ENCODE measurements around the gene GRM4. TPM values are rescaled to one million over a fixed set of nuclear protein-coding genes. Genes with fewer than 3 reads are reported as not detected.

GRM4 gene
- total and polyA plus RNA-seq, 9 donors = under 0.01 to 0.37 (median 0.08) TPM; not detected in 2

DNA sequence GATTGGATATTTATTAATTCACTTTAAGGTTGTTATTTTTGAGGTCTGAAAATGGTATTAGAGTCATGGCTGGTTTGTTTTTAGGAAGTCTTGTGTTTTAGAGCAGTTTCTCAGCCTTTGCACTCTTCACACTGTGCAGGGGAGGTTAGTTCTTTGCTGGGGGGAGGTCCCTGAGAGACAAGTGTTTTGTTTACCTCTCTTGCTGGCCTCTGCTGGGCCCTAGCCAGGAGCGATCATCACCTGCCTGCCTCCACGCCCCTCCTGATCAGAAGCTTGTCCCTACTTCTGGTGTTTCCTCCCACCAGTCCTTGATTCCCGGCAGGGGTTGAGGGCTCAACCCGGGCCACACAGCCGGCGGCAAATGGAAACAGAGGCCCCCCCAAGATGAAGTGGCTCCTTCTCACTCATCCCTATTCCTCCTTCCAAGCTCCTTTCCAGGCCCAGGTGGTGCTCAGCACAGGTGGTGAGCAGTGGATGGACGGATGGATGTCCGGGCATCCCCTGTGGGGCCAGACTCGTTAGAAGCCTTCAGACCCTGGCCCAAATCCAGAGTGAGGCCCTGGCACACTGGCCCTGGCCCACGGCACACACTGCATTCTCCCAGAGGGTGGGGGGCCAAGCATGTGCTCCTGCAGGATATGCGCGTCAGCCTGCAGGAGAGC lies 51.3 kb downstream of the GRM4 start:
- no peak for DNase-seq
- Histone ChIP-seq H3K4me1 (ENCODE audit: insufficient read depth) (no peaks in the 10 kb centered on the region), H3K36me3 (no peaks in the 10 kb centered on the region), H3K4me3 (no peak overlapping the region), H3K27ac (no peak overlapping the region), H3K9me3 (peaks cover 0 to 4% of the 10 kb centered on the region in 2 donors), H3K27me3 (no peaks in the 10 kb centered on the region)
- no peak for TF ChIP-seq EP300 (IDR thresholded peaks at IDR 0.05)
- TF ChIP-seq POLR2A (IDR thresholded peaks at IDR 0.05) = no peak
- TF ChIP-seq, protein P1, sequence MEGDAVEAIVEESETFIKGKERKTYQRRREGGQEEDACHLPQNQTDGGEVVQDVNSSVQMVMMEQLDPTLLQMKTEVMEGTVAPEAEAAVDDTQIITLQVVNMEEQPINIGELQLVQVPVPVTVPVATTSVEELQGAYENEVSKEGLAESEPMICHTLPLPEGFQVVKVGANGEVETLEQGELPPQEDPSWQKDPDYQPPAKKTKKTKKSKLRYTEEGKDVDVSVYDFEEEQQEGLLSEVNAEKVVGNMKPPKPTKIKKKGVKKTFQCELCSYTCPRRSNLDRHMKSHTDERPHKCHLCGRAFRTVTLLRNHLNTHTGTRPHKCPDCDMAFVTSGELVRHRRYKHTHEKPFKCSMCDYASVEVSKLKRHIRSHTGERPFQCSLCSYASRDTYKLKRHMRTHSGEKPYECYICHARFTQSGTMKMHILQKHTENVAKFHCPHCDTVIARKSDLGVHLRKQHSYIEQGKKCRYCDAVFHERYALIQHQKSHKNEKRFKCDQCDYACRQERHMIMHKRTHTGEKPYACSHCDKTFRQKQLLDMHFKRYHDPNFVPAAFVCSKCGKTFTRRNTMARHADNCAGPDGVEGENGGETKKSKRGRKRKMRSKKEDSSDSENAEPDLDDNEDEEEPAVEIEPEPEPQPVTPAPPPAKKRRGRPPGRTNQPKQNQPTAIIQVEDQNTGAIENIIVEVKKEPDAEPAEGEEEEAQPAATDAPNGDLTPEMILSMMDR (IDR thresholded peaks at IDR 0.05) = no peak
- WGBS, 3 donors = 13 to 20% (median 14%) methylated on average over 12 of the region's 12 CpGs
- intact Hi-C loops (cut with DNase I) = no loop called here

DNA sequence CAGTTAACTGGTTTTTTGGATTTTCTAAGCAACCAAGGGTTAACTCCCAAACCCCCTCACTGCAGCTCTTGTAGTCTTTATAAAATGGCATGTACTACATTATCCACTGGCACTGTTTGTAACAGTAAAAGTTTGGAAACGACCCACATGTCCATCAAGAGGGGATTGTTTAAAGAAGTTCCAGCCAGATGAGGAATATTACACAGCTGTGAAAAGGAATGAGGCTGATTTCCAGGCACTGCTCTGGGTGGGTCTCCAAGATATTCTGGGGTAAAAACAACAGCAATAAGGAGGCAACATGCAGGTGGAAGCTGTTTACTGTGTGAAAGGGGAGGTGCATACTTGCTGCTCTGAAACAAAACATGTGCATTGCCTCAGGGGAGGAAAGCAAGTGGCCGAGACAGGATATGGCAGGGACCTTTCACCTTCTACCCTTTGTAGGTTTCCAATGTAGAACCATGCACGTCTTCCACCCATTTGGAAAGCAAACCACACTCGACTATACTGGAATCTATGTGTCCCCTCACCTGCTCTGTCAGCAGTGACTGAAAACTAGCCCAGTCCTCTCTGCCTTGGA lies 51.9 kb downstream of the GRM4 start:
- TF ChIP-seq EP300 (IDR thresholded peaks at IDR 0.05) = no peak
- TF ChIP-seq, protein P1 (IDR thresholded peaks at IDR 0.05) = no peak
- TF ChIP-seq POLR2A (IDR thresholded peaks at IDR 0.05) = no peak
- H3K27ac ChIP-seq = no peak overlapping the region
- no peak for DNase-seq
- no peak overlapping the region for H3K4me3 ChIP-seq
- 27 to 42% (median 31%) methylated on average over 4 of the region's 4 CpGs for WGBS, 3 donors
- intact Hi-C loops (cut with DNase I) = no loop called here
- no peaks in the 10 kb centered on the region for H3K27me3 ChIP-seq
- H3K9me3 ChIP-seq = peaks cover 0 to 4% of the 10 kb centered on the region in 2 donors
- no peaks in the 10 kb centered on the region for H3K4me1 ChIP-seq (ENCODE audit: insufficient read depth)
- H3K36me3 ChIP-seq = no peaks in the 10 kb centered on the region

DNA sequence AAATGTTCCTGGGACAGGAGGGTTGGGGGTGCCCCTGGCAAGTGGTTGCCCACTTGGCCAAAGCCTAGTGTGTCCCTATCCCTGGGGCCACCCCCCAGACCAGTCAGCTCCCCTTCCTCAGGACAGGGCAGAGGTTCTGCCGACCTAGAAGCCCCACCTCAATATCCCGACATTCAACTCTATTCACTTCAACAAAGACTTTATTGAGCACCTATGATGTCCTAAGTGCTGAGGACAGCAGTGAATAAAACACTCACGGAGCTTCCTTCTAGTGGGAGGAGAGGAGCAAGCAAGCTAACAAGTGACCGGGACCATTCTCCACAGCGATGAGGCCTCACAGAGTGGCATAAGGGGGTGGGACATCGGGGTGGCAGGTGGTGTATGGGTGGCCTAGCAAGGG lies 52.7 kb downstream of the GRM4 start:
- intact Hi-C loops (cut with DNase I) = no loop called here

DNA sequence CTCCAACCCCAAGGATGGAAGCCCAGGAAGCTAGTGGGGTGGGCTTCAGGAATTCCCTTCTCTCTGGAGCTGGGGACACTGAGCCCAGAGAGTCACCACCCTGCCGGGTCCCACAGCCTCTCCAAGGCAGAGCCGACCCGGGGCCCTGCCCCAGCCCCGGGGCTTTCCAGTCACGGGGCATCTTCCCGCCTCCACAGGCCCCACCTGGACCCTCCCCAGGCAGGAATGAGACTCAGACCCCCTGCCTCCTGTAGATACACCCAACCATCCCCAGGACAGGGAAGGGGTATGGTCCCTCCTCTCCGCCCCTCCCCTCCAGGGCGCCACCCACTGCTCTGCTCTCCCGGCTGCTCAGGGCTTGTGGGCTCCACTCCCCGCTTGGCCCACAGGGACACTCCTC lies 53.3 kb downstream of the GRM4 start:
- WGBS, 3 donors = 77 to 84% (median 82%) methylated on average over 10 of the region's 10 CpGs
- H3K27ac ChIP-seq = no peak overlapping the region
- no peaks in the 10 kb centered on the region for H3K27me3 ChIP-seq
- no peak overlapping the region for H3K4me3 ChIP-seq
- no peak for DNase-seq
- no peaks in the 10 kb centered on the region for H3K4me1 ChIP-seq (ENCODE audit: insufficient read depth)
- intact Hi-C loops (cut with DNase I) = no loop called here
- H3K9me3 ChIP-seq = peaks cover 0 to 4% of the 10 kb centered on the region in 2 donors
- H3K36me3 ChIP-seq = no peaks in the 10 kb centered on the region
- TF ChIP-seq POLR2A (IDR thresholded peaks at IDR 0.05) (no peak), EP300 (IDR thresholded peaks at IDR 0.05) (no peak)
- TF ChIP-seq, protein P1 (IDR thresholded peaks at IDR 0.05) = no peak

More for the DNA sequence above, 52.7 kb downstream of the GRM4 start:
- Histone ChIP-seq H3K27ac (no peak overlapping the region), H3K36me3 (no peaks in the 10 kb centered on the region), H3K4me1 (ENCODE audit: insufficient read depth) (no peaks in the 10 kb centered on the region), H3K4me3 (no peak overlapping the region), H3K27me3 (no peaks in the 10 kb centered on the region), H3K9me3 (peaks cover 0 to 4% of the 10 kb centered on the region in 2 donors)
- TF ChIP-seq EP300 (IDR thresholded peaks at IDR 0.05) = no peak
- no peak for TF ChIP-seq POLR2A (IDR thresholded peaks at IDR 0.05)
- TF ChIP-seq, protein P1 (IDR thresholded peaks at IDR 0.05) = no peak
- 78 to 83% (median 79%) methylated on average over 6 of the region's 6 CpGs for WGBS, 3 donors
- DNase-seq = no peak

All from ovary (tissue), 9 donors.